ENCODE results near the gene TPD52L2.
A peak's percentile ranks its signal among the peaks of the same experiment; 100 is the strongest.

Gene TPD52L2

GRCh38 chr20:63864978-63865640 lies at the start of gene TPD52L2:
Gene TPD52L2 (plus strand): TSS chr20:63865270. CDS start chr20:63865366, 96 bp downstream.
- DNase-seq (peak; percentile 97), ATAC-seq (replicated peaks) (peak; percentile 78 to 80)
- peak within 1 kb of the TSS; percentile 89 to 99 for H3K4me3 Mint-ChIP-seq
- peaks cover 27 to 37% of the 10 kb centered on the region in 2 donors for H3K36me3 Mint-ChIP-seq
- no peaks in the 10 kb centered on the region for H3K9me3 Mint-ChIP-seq
- H3K4me1 Mint-ChIP-seq, result peaks cover 27 to 39% of the 10 kb centered on the region in 2 donors
- H3K27ac Mint-ChIP-seq, result peak within 1 kb of the TSS; percentile 98
- no peaks in the 10 kb centered on the region for H3K27me3 Mint-ChIP-seq

DNA sequence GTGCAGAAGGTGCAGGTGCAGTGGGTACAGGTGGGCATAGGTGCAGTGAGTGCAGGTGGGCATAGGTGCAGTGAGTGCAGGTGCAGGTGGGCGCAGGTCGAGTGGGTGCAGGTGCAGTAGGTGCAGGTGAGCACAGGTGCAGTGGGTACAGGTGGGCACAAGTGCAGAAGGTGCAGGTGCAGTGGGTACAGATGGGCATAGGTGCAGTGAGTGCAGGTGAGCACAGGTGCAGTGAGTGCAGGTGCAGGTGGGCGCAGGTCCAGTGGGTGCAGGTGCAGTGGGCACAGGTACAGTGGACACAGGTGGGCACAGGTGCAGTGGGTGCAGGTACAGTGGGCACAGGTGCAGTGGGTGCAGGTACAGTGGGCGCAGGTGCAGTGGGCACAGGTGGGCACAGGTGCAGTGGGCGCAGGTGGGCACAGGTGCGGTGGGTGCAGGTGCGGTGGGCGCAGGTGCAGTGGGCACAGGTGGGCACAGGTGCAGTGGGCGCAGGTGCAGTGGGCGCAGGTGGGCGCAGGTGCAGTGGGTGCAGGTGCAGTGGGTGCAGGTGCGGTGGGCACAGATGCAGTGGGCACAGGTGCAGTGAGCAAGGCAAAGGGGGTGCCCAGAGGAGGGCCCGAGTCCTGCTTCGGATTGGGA lies 49.3 kb upstream of the TPD52L2 start:
- Mint-ChIP-seq H3K4me3 (no peak overlapping the region), H3K36me3 (no peaks in the 10 kb centered on the region), H3K9me3 (peaks cover 0 to 3% of the 10 kb centered on the region in 2 donors), H3K4me1 (peaks cover 0 to 2% of the 10 kb centered on the region in 2 donors), H3K27me3 (peaks cover 0 to 4% of the 10 kb centered on the region in 2 donors), H3K27ac (no peak overlapping the region)
- ATAC-seq (replicated peaks) (no peak), DNase-seq (no peak)

DNA sequence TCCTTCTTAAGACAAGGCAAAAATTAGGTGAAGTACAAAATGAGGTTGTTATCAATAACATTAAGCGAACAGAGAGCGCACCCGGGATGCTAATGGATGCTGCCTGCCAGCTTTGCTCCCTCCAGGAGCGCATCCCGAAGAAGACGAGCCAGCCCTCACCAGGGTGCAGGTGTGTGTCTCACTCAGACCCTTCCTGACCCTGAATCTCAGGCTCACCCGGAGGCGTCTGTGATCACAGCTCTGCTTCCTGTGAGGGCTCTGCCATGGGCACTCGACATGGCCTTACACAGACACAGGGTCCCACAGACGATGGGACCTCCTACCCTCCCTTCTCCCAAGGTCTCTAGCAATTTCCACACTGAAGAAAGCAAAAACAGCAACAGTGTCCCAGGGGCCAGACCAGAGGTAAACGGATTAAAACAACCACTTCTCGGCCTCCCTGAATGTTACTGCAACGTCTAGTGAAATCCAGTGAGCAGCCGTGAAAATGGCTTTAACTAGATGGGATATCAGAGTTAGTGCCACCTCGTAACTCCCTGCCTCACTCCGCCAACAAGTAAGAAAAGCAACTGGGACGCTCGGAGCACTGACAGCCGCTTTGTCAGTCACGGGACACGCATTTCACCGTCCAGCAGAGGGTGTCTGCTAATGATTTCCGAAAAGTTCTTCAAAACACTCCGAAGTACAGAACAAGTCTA lies 45.7 kb upstream of the TPD52L2 start:
- peaks cover 0 to 3% of the 10 kb centered on the region in 2 donors for H3K9me3 Mint-ChIP-seq
- H3K27ac Mint-ChIP-seq, result no peak overlapping the region
- ATAC-seq (replicated peaks) (no peak), DNase-seq (no peak)
- peaks cover 0 to 2% of the 10 kb centered on the region in 2 donors for H3K4me1 Mint-ChIP-seq
- H3K4me3 Mint-ChIP-seq, result peak overlapping the region in 1 of 2 donors; percentile 13
- H3K36me3 Mint-ChIP-seq, result peaks cover 1 to 3% of the 10 kb centered on the region in 2 donors
- peaks cover 0 to 9% of the 10 kb centered on the region in 2 donors for H3K27me3 Mint-ChIP-seq

DNA sequence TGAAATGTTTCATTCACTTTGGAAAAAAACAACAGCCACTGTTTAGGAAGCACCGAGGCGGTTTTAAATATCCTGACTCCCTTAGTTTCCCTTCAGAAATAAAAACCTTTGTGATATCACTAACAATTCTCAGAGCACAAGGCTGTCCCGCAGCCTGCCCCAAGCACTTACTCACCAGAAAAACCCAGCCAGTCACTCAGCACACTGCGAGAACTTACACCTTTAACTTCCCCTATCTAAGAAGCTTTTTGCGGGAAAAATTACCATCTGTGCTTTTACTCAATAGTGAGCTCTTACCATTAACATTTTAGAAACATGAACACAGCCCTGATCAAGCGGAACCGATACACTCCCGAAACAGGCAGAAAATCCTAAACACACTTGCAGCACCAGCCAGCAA lies 43.3 kb upstream of the TPD52L2 start:
- H3K4me1 Mint-ChIP-seq, result no peaks in the 10 kb centered on the region
- H3K27ac Mint-ChIP-seq, result no peak overlapping the region
- peaks cover 1 to 3% of the 10 kb centered on the region in 2 donors for H3K36me3 Mint-ChIP-seq
- no peaks in the 10 kb centered on the region for H3K9me3 Mint-ChIP-seq
- ATAC-seq (replicated peaks) (no peak), DNase-seq (no peak)
- H3K4me3 Mint-ChIP-seq, result no peak overlapping the region
- peaks cover 15% of the 10 kb centered on the region in 2 donors for H3K27me3 Mint-ChIP-seq

DNA sequence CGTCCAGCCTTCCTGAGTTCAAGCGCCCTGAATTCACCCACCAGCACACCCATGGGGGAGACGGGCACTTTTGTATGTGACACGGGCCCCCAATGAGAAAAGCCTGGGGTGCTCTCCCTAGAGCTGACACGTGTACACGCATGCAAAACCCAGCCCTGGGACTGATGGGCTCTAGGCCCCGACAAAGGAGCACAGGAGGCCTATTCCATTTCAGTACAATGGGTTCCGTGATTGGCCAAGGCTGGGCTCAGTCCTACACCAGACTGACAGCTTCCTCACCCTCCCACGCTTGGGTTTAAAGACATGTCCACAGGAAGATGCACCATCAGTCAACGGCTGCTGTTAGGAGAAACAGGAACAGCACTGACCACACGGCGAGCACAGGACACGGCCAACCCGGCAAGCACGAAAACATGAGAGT lies 42.8 kb upstream of the TPD52L2 start:
- Mint-ChIP-seq H3K4me3 (no peak overlapping the region), H3K9me3 (no peaks in the 10 kb centered on the region), H3K27ac (no peak overlapping the region)

GRCh38 chr20:63823691-63824311 lies 41.3 kb upstream of the TPD52L2 start:
- Mint-ChIP-seq H3K27me3 (peaks cover 20 to 23% of the 10 kb centered on the region in 2 donors), H3K9me3 (no peaks in the 10 kb centered on the region), H3K4me1 (peaks cover 0 to under 1% of the 10 kb centered on the region in 2 donors), H3K27ac (no peak overlapping the region), H3K36me3 (peaks cover 1 to 3% of the 10 kb centered on the region in 2 donors), H3K4me3 (no peak overlapping the region)
- DNase-seq (no peak), ATAC-seq (replicated peaks) (no peak)

More for the DNA sequence above, 42.8 kb upstream of the TPD52L2 start:
- Mint-ChIP-seq H3K27me3 (peaks cover 18 to 20% of the 10 kb centered on the region in 2 donors), H3K4me1 (no peaks in the 10 kb centered on the region), H3K36me3 (peaks cover 1 to 3% of the 10 kb centered on the region in 2 donors)
- no peak for ATAC-seq (replicated peaks)
- DNase-seq, result no peak

GRCh38 chr20:63825331-63826118 lies 39.5 kb upstream of the TPD52L2 start:
- Mint-ChIP-seq H3K9me3 (no peaks in the 10 kb centered on the region), H3K36me3 (peaks cover 3% of the 10 kb centered on the region in 2 donors), H3K4me3 (no peak overlapping the region), H3K27me3 (peaks cover 20 to 36% of the 10 kb centered on the region in 2 donors), H3K4me1 (peaks cover 11 to 15% of the 10 kb centered on the region in 2 donors), H3K27ac (no peak overlapping the region)
- DNase-seq (no peak), ATAC-seq (replicated peaks) (no peak)

DNA sequence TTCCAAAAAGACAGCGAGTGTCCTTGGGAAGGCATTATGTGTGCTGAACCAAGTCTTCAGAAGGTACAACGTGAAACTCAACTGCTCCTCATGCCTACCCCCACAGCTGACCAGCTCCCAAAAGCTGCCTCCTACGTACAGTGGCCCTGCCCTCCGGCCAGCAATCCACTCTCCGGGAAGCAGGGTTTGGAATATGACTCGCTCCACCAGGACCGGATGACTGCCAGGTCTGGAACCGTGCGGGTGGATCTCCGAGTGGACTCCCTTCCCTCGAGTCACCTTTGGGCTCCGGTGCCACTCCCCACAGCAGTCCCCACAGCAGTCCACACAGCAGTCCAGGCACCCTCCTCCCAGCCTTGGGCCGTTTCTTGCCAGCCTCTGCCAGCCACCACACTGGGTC lies 38.3 kb upstream of the TPD52L2 start:
- Mint-ChIP-seq H3K27ac (no peak overlapping the region), H3K27me3 (peaks cover 20 to 36% of the 10 kb centered on the region in 2 donors)
- DNase-seq, result no peak

GRCh38 chr20:63828124-63828523 lies 36.9 kb upstream of the TPD52L2 start:
- DNase-seq, result no peak
- peaks cover 25 to 36% of the 10 kb centered on the region in 2 donors for H3K27me3 Mint-ChIP-seq
- H3K27ac Mint-ChIP-seq, result no peak overlapping the region
- H3K4me3 Mint-ChIP-seq, result no peak overlapping the region
- no peak for ATAC-seq (replicated peaks)
- peaks cover 2 to 3% of the 10 kb centered on the region in 2 donors for H3K36me3 Mint-ChIP-seq
- H3K9me3 Mint-ChIP-seq, result no peaks in the 10 kb centered on the region
- peaks cover 11 to 20% of the 10 kb centered on the region in 2 donors for H3K4me1 Mint-ChIP-seq

More for the DNA sequence above, 38.3 kb upstream of the TPD52L2 start:
- peaks cover 11 to 15% of the 10 kb centered on the region in 2 donors for H3K4me1 Mint-ChIP-seq
- no peak overlapping the region for H3K4me3 Mint-ChIP-seq
- no peaks in the 10 kb centered on the region for H3K9me3 Mint-ChIP-seq
- H3K36me3 Mint-ChIP-seq, result peaks cover 2 to 3% of the 10 kb centered on the region in 2 donors
- no peak for ATAC-seq (replicated peaks)

- ATAC-seq (replicated peaks), result no peak
- H3K27ac Mint-ChIP-seq, result no peak overlapping the region
- no peaks in the 10 kb centered on the region for H3K9me3 Mint-ChIP-seq
- peaks cover 11 to 20% of the 10 kb centered on the region in 2 donors for H3K4me1 Mint-ChIP-seq
- no peak overlapping the region for H3K4me3 Mint-ChIP-seq
- DNase-seq, result no peak
- peaks cover 2 to 3% of the 10 kb centered on the region in 2 donors for H3K36me3 Mint-ChIP-seq
- peaks cover 29 to 37% of the 10 kb centered on the region in 2 donors for H3K27me3 Mint-ChIP-seq
Observed at GRCh38 chr20:63828545-63828944, 36.5 kb upstream of the TPD52L2 start.

GRCh38 chr20:63828951-63829350 lies 36.1 kb upstream of the TPD52L2 start:
- Mint-ChIP-seq H3K36me3 (peaks cover 0 to 2% of the 10 kb centered on the region in 2 donors), H3K4me1 (peaks cover 12 to 20% of the 10 kb centered on the region in 2 donors), H3K27me3 (peaks cover 33 to 37% of the 10 kb centered on the region in 2 donors), H3K27ac (no peak overlapping the region), H3K9me3 (no peaks in the 10 kb centered on the region), H3K4me3 (no peak overlapping the region)
- ATAC-seq (replicated peaks), result no peak
- no peak for DNase-seq

DNA sequence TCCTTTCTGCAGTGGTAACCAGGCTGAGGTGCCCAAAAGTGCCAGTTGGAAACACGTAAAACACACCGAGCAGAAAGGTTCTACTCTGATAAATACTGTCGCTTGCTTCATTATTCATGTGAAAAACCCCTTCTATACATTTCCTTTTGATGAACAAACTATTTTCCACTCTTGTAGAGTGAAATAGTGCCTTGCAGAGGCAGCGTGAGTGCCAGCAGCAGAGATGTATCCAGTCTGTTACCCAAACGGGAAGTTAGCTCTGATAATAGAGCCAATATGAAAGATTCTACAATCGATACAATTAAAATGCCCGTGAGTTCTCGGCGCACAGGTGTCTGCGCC lies 35.5 kb upstream of the TPD52L2 start:
- no peaks in the 10 kb centered on the region for H3K9me3 Mint-ChIP-seq
- peaks cover 34 to 40% of the 10 kb centered on the region in 2 donors for H3K27me3 Mint-ChIP-seq
- ATAC-seq (replicated peaks), result peak; percentile 51 to 65
- peaks cover 0 to 2% of the 10 kb centered on the region in 2 donors for H3K36me3 Mint-ChIP-seq
- no peak for DNase-seq
- peaks cover 13 to 20% of the 10 kb centered on the region in 2 donors for H3K4me1 Mint-ChIP-seq
- peak overlapping the region; percentile 88 to 94 for H3K4me3 Mint-ChIP-seq
- H3K27ac Mint-ChIP-seq, result peak overlapping the region; percentile 85

Data from stimulated activated naive B cell treated with anti-CD40 and anti-IgM and Interleukin-4, amounts not matched to agents 10 μg/mL and 1 μg/mL and 100 μg/mL, for 72 hours (primary cell).